ENCODE data around the gene TNNI2.
"Not testable (repeated sequence)": the region's sequence is repeated elsewhere in the genome, so short reads cannot be mapped to it uniquely, and the experiment has no call there.

TNNI2 gene

DNA sequence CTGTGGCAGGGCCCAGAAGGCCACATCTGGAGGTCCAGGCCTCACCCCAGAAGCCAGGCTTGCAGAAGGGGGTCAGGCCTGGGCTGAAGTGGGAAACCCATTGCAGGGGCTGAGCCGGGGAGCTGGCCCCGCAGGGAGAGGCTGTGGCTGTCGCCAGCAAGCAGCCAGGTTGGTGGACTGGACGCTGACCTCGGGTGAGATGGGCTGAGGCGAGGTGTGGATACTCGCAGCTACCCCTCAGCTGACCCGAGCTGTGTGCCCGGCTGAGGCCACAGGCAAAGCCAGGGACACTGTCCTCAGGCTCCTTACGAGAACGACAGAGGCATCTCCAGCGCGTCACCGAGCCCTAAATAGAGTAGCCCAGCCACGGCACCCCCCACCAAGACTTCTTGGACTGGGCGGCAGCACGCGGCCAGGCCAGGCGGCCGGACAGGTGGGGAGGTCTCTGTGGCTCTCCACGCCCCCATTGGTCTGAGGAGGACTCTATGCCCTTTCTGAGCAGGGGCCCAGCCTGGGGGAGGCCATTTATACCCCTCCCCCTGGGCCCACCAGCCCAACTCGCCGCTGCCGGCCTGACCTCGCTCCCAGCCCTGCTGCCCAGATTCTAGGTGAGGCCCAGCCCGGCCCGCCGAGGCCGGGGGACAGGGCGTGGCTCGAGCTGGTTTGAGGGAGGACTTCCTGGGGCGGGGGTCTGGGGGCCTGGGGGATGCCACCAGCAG lies at the start of gene TNNI2:
Gene TNNI2 (plus strand): TSS at position 556 of the 719 bp plus-strand sequence. CDS start 716 bp downstream, outside the sequence.
- DNase-seq (ENCODE audit: low read depth in 2 of 2), result no peak

DNA sequence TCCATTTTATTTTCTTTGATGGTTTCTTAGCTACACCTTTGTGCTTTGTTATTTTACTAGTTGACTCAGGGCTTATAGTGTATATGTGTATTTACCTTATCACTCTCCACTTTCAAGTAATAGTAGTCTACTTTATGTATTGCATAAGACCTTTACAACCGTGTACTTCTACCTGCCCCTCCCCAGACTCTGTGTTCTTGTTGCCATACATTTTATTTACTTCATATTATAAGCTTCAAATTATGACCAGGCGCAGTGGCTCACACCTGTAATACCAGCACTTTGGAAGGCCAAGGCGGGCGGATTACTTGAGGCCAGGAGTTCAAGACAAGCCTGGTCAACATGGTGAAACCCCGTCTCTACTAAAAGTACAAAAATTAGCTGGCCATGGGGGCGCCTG lies 46.9 kb upstream of the TNNI2 start:
- no peak for DNase-seq (ENCODE audit: low read depth in 2 of 2)

DNA sequence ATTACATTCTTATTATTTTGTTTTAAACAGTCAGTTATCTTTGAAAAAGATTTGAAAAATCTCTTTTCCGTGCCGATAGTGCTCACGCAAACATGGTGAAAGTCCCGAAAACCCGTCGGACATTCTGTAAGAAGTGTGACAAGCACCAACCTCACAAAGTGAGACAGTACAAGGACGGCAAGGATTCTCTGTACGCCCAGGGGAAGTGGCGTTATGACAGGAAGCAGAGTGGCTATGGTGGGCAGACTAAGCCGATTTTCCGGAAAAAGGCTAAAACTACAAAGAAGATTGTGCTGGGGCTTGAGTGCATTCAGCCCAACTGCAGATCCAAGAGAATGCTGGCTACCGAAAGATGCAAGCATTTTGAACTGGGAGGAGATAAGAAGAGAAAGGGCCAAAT lies 46.3 kb upstream of the TNNI2 start:
- no peak for DNase-seq (ENCODE audit: low read depth in 2 of 2)

GRCh38 chr11:1793081-1793480 lies 45.7 kb upstream of the TNNI2 start:
- no peak for DNase-seq (ENCODE audit: low read depth in 2 of 2)

DNA sequence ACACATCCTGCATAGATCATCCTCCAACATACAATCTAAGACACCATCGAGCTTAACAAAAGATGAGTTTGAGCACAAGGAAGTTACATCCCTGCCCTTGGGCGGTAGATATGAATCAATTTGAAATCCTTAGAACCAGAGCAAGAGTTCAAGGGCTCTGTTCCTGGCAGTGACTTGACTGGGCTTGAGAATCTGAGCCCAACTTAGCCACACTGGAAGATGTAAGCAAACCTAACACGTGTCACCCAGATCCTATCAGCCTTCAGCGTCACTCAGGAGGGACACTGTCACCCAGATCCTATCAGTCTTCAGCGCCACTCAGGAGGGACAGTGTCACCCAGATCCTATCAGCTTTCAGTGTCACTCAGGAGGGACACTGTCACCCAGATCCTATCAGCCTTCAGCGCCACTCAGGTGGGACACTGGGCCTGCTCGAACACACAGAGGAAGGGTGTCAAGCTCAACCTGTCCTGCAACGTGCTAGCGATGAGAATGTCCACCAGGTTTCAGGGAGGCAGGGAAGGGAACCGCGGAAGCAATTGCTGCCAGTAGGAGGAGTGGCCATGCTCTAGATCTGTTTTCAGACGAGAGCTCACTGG lies 42.3 kb upstream of the TNNI2 start:
- DNase-seq (ENCODE audit: low read depth in 2 of 2), result no peak

DNA sequence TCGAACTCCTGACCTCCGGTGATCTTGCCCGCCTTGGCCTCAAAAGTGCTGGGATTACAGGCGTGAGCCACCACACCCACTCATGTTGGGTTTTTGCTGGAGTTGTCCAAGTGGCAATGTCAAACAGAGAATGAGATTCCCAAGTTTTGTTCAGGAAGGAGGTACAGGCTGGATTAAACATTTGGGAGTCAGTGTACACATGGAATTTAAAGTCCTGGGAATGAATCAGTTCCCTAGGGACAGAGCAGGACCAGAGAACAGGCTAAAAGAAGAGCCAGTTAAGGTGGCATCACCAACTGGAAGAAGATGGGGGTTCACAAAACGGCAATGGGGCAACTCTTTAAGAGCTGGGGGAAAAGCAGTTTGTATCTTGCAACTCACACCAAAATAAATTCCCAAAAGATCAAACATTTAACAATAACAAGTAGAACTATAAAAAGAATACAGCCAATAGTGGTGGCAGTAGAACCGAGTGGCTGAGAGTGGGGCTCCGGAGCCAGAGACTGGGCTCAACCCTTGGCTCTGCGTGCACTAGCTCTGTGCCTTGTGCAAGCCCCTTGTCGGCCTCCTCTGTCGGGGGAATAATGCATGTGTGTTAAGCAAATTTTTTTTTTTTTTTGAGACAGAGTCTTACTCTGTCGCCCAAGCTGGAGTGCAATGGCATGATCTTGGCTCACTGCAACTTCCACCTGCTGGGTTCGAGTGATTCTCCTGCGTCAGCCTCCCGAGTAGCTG lies 41.2 kb upstream of the TNNI2 start:
- no peak for DNase-seq (ENCODE audit: low read depth in 2 of 2)

GRCh38 chr11:1803246-1803645 lies 35.5 kb upstream of the TNNI2 start:
- no peak for DNase-seq (ENCODE audit: low read depth in 2 of 2)

- DNase-seq (ENCODE audit: low read depth in 2 of 2), result not testable (repeated sequence)
Observed at GRCh38 chr11:1803835-1804519, 34.8 kb upstream of the TNNI2 start.

GRCh38 chr11:1805525-1805924 lies 33.3 kb upstream of the TNNI2 start:
- DNase-seq (ENCODE audit: low read depth in 2 of 2), result no peak

- no peak for DNase-seq (ENCODE audit: low read depth in 2 of 2)
Observed at GRCh38 chr11:1807264-1807995, 31.4 kb upstream of the TNNI2 start.

DNA sequence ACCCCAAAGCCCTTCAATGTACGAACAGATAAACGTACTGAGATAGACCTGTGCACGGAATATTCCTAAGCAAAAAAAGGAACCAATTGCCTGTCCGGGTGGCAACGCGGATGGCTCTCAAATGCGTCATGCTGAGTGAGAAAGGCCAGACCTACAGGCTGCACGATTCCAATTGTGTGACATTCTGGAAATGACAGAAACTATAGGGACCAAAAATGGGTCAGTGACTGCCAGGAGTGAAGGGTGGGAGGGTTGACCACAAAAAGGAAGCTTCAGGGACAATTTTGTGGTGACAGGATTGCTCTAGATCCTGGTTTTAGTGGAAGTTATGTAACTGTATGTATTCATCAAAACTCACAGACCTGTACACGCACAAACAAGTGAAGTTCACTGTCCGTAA lies 28.0 kb upstream of the TNNI2 start:
- DNase-seq (ENCODE audit: low read depth in 2 of 2), result no peak

- DNase-seq (ENCODE audit: low read depth in 2 of 2), result no peak
Observed at GRCh38 chr11:1812274-1812673, 26.5 kb upstream of the TNNI2 start.

DNA sequence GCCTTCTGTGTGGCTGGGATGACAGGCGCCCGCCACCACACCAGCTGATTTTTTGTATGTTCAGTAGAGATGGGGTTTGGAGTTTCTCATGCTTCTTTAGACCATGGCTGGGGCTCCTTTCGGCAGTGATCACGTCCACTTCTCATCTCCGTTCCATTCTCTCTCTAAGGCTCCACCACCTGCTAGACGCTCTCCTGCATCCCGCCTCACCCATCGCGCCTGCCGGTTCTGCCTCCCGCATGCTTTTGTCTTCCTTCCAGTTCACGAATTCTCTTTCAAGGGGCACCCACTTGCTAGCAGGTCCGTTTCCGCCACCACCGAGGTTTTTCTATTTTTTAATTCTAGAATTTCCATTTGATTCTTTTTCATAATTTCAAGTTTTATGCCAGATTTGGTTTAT lies 26.0 kb upstream of the TNNI2 start:
- DNase-seq (ENCODE audit: low read depth in 2 of 2), result no peak

DNA sequence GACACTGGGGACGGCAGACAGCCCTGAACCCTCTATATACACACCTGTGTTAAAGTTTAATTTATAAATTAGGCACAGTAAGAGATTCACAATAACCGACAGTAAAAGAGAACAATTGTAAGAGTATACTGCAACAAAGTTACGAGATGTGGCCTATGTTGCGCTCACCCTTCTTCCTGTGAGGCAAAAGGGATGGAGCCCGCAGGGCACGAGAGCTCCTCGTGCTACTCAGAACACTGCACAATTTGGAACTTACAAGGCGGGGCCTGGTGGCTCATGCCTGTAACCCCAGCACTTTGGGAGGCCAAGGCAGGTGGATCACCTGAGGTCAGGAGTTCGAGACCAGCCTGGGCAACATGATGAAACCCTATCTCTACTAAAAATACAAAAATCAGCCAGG lies 25.4 kb upstream of the TNNI2 start:
- DNase-seq (ENCODE audit: low read depth in 2 of 2), result not testable (repeated sequence)

DNA sequence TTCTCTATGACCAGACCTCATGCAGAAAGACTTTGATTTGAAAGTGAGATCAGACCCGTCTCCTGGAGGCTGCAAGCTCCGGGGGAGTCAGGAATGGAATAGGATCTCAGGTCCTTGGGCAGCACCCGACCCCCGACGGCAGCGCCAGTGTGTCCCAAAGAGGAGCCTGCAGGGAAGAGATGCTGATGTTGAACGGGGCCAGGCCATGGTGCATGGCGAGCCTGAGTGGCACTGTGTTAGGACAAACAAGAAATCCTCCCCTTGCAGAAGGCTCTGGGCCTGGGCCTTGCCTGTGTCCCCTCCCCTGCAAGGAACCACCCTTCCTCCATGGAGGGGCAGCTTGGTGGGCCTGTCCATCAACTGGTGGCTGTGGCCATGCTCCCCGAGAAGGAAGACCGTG lies 24.1 kb upstream of the TNNI2 start:
- no peak for DNase-seq (ENCODE audit: low read depth in 2 of 2)

DNA sequence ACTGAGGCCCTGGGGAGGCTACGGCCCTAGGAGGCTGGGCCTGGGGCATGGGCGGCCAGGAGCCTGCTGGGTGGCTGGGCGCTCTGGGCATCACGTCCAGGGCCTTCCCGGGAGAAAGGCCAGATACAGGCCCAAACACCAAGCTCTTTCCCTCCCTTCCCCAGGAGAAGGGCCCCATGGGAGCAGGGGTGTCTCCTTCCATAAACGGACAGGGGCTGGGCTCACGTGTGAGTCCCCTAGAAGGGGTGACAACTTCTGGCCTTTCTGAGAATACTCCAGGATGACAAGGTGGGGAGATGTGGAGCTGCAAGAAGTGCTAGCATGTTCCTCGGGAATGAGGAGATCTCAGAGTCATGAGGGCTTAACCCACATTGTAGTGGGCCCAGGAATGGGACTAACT lies 23.5 kb upstream of the TNNI2 start:
- no peak for DNase-seq (ENCODE audit: low read depth in 2 of 2)

GRCh38 chr11:1815751-1816150 lies 23.0 kb upstream of the TNNI2 start:
- no peak for DNase-seq (ENCODE audit: low read depth in 2 of 2)

- DNase-seq (ENCODE audit: low read depth in 2 of 2), result no peak
Observed at GRCh38 chr11:1817000-1817399, 21.8 kb upstream of the TNNI2 start.

DNA sequence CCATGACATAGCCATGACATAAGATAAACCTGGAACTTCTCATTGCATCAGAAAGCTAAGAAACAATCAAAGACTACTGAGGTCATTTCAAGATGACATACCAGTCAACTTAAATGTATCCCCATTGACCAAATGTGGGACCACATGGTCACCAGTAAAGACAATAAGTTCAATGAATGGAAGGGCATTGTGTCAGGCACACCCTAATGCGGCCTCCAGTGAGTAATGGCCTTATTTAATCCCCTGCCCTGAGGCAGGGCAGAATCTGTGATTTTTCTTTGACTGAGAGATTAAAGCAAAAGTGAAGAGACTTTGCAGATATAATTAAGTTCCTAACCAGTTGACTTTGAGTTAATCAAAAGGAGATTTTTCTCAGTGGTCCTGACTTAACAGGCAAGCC lies 21.3 kb upstream of the TNNI2 start:
- no peak for DNase-seq (ENCODE audit: low read depth in 2 of 2)

- DNase-seq (ENCODE audit: low read depth in 2 of 2), result no peak
Observed at GRCh38 chr11:1819074-1819473, 19.7 kb upstream of the TNNI2 start.

DNA sequence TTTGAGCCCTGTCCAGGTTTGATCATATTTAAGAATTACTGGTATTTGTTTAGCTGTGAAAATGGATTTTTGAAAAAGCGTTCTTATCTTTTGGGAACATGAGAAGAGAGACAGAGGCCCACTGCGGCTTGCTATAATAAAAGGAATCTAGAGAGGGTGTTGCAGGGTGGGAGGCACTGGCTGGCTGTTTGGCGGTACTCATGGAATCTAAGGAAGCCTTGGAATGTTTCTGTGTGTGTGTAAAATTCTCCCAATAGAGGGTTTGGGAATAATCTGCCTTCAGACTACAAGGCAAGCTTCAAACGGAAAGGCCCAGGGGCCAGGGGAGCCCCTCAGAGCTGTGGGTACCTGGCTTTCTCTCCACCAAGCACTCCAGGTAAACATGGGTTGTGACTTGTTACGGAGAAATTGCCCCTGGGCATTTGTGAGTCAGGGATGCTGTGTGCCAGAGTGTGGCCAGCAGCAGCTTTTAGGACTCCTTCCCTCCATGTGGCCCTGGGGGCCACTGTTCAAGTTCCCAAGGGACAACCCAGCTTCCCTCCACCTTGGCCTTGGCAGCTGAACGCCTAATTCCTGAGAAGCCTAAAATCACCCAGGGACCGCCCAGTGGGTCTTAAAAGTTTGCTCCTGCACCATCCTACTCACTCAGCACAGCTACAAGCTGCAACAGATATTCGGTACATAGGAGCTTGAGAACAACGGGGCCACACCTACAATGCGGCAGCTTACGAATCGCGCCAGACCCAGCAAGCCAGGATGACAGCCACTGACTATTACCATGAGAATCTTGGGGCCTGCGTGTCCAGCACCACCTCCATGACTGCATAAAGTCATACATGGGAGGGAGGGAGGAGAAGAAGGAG lies 18.1 kb upstream of the TNNI2 start:
- no peak for DNase-seq (ENCODE audit: low read depth in 2 of 2)

All from activated CD8-positive, alpha-beta memory T cell treated with anti-CD3 and anti-CD28 coated beads for 4 hours (primary cell).